ENCODE data around the gene GNLY.

Gene GNLY

DNA sequence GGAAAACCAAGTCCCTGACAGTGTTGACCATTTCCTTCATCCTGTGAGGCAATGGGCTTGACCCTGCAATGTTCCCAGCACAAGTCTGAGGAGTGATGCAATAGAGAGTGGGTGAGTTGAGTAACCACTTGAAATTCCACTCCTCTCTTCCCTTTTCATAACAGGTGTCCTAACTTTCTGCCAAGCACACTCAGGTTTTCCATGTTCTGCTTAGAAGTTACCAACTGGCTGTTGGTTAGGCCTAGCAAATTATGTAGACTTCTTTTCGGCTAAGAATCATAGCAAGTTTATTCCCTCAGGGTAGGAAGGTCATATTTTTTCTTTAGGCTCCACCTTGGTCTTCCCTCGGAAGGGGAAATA lies 11.5 kb downstream of the GNLY start:
- Histone ChIP-seq H3K27me3 (ENCODE audit: insufficient read depth, insufficient read length) (peaks cover 8% of the 10 kb centered on the region), H3K4me1 (ENCODE audit: insufficient read depth, insufficient read length) (peaks cover 3% of the 10 kb centered on the region), H3K9ac (ENCODE audit: insufficient read length, low read depth) (no peak overlapping the region), H3K4me3 (ENCODE audit: insufficient read length, low read depth) (no peak overlapping the region), H3K36me3 (ENCODE audit: insufficient read depth, insufficient read length, low read length) (no peaks in the 10 kb centered on the region), H3K9me3 (ENCODE audit: insufficient read depth, low read length) (no peaks in the 10 kb centered on the region)
- TF ChIP-seq YY1 (IDR thresholded peaks at IDR 0.05; ENCODE audit: insufficient read depth, insufficient read length), result no peak
- no peak for TF ChIP-seq ZNF274 (IDR thresholded peaks at IDR 0.05; ENCODE audit: low read depth, low read length)
- TF ChIP-seq SUZ12 (IDR thresholded peaks at IDR 0.05; ENCODE audit: extremely low read depth, insufficient read depth, insufficient read length), result no peak
- no peak for DNase-seq (ENCODE audit: low read depth, low spot score)

DNA sequence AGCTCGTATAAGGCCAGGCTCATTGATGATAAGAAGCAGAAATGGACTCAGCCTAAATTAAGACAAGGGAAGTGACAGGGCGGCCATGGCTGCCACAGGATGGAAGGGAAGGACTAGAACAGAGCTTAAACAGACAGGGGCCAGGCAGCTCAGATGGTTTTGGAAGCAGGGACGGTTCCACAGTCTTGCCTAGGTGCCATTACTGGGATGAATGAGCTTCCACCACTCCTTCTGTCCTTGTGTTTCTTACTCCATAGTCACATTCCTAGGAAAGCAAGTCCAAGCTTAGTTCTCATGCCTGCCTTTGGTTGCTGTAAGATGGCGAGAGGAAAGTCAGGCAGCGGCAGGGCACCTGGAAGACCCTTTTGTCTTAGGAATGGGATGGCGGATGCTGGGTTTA lies 11.9 kb downstream of the GNLY start:
- H3K27me3 ChIP-seq (ENCODE audit: insufficient read depth, insufficient read length), result peaks cover 8% of the 10 kb centered on the region
- H3K9ac ChIP-seq (ENCODE audit: insufficient read length, low read depth), result no peak overlapping the region
- DNase-seq (ENCODE audit: low read depth, low spot score), result no peak
- H3K36me3 ChIP-seq (ENCODE audit: insufficient read depth, insufficient read length, low read length), result no peaks in the 10 kb centered on the region
- H3K4me3 ChIP-seq (ENCODE audit: insufficient read length, low read depth), result no peak overlapping the region
- H3K9me3 ChIP-seq (ENCODE audit: insufficient read depth, low read length), result no peaks in the 10 kb centered on the region
- peaks cover 3% of the 10 kb centered on the region for H3K4me1 ChIP-seq (ENCODE audit: insufficient read depth, insufficient read length)
- TF ChIP-seq SUZ12 (IDR thresholded peaks at IDR 0.05; ENCODE audit: extremely low read depth, insufficient read depth, insufficient read length) (no peak), ZNF274 (IDR thresholded peaks at IDR 0.05; ENCODE audit: low read depth, low read length) (no peak), YY1 (IDR thresholded peaks at IDR 0.05; ENCODE audit: insufficient read depth, insufficient read length) (no peak)

DNA sequence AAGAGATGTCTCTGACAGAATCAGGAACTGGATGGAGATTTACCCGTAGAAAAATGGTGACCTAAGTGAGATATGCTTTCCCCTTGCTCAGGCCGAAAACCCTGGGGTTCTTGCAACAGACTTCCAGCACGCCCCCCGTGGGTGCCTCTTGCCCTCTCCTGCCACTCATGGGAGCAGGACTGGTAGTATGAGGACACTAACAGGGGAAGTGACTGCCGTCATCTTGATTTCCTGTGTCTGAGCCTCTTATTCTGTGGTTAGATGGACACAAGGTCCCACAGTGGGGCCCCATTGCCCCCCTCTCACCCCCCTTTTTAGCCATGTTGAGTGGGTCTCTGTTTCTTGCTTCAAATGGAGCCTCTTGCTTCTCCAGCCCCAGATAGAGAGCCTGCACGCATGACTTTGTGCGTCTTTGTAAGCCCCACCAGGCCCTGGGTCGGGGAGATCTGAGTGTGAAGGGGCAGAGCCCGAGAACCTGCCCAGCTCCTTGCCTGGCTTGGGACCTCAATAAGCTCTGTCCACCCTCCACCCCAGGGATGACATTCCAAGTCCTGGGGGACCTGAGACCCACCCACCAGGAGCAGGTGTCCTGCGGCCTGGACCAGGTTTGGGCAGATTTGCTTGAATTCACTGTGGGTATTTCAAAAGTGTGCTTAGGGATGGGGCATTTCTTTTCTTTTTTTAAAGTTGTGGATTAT lies 12.6 kb downstream of the GNLY start:
- no peak overlapping the region for H3K4me3 ChIP-seq (ENCODE audit: insufficient read length, low read depth)
- H3K9me3 ChIP-seq (ENCODE audit: insufficient read depth, low read length), result no peaks in the 10 kb centered on the region
- no peak overlapping the region for H3K9ac ChIP-seq (ENCODE audit: insufficient read length, low read depth)
- no peak for DNase-seq (ENCODE audit: low read depth, low spot score)
- TF ChIP-seq SUZ12 (IDR thresholded peaks at IDR 0.05; ENCODE audit: extremely low read depth, insufficient read depth, insufficient read length) (no peak), YY1 (IDR thresholded peaks at IDR 0.05; ENCODE audit: insufficient read depth, insufficient read length) (no peak), ZNF274 (IDR thresholded peaks at IDR 0.05; ENCODE audit: low read depth, low read length) (no peak)
- H3K36me3 ChIP-seq (ENCODE audit: insufficient read depth, insufficient read length, low read length), result no peaks in the 10 kb centered on the region
- H3K4me1 ChIP-seq (ENCODE audit: insufficient read depth, insufficient read length), result no peaks in the 10 kb centered on the region
- peaks cover 8% of the 10 kb centered on the region for H3K27me3 ChIP-seq (ENCODE audit: insufficient read depth, insufficient read length)

DNA sequence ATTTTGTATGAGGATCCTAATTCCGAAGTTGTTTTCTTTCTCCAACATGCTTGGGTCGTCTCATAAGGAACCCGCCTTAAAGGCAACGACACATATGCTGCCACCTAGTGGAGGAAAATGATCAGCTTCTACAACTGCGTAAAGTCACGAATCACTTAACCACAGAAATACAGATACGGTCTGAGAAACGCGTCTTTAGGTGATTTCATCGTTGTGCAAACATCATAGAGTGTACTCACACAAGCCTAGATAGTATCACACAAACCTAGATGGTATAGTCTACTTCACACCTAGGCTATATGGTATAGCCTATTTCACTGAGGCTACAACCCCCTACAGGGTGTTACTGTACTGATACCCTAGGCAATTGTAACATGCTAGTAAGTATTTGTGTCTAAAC lies 13.1 kb downstream of the GNLY start:
- Histone ChIP-seq H3K27me3 (ENCODE audit: insufficient read depth, insufficient read length) (peaks cover 8% of the 10 kb centered on the region), H3K4me3 (ENCODE audit: insufficient read length, low read depth) (no peak overlapping the region), H3K9ac (ENCODE audit: insufficient read length, low read depth) (no peak overlapping the region), H3K36me3 (ENCODE audit: insufficient read depth, insufficient read length, low read length) (no peaks in the 10 kb centered on the region), H3K4me1 (ENCODE audit: insufficient read depth, insufficient read length) (no peaks in the 10 kb centered on the region), H3K9me3 (ENCODE audit: insufficient read depth, low read length) (no peaks in the 10 kb centered on the region)
- TF ChIP-seq SUZ12 (IDR thresholded peaks at IDR 0.05; ENCODE audit: extremely low read depth, insufficient read depth, insufficient read length) (no peak), YY1 (IDR thresholded peaks at IDR 0.05; ENCODE audit: insufficient read depth, insufficient read length) (no peak)
- DNase-seq (ENCODE audit: low read depth, low spot score), result peak; percentile 78

DNA sequence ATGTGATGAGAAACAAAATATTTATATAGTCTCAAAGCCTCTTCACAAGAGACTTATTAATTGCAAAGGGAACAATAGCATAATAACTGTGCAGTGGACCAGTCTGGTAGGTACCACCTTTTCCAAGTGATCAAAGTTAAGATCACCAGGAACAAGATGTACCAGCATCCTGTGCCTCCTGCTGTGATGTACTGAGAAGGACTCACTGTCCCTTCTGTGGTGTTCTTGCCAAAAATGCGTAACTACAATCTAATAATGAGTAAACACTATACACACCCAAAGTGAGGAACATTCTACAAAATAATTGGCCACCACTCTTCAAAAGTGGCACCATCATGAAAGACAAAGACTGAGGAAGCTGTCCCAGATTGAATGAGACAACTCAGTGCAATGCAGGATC lies 14.5 kb downstream of the GNLY start:
- Histone ChIP-seq H3K9me3 (ENCODE audit: insufficient read depth, low read length) (no peaks in the 10 kb centered on the region), H3K9ac (ENCODE audit: insufficient read length, low read depth) (no peak overlapping the region), H3K27me3 (ENCODE audit: insufficient read depth, insufficient read length) (peaks cover 8% of the 10 kb centered on the region), H3K4me3 (ENCODE audit: insufficient read length, low read depth) (no peak overlapping the region), H3K36me3 (ENCODE audit: insufficient read depth, insufficient read length, low read length) (no peaks in the 10 kb centered on the region), H3K4me1 (ENCODE audit: insufficient read depth, insufficient read length) (no peaks in the 10 kb centered on the region)
- TF ChIP-seq ZNF274 (IDR thresholded peaks at IDR 0.05; ENCODE audit: low read depth, low read length) (no peak), SUZ12 (IDR thresholded peaks at IDR 0.05; ENCODE audit: extremely low read depth, insufficient read depth, insufficient read length) (no peak), YY1 (IDR thresholded peaks at IDR 0.05; ENCODE audit: insufficient read depth, insufficient read length) (no peak)
- DNase-seq (ENCODE audit: low read depth, low spot score), result no peak

DNA sequence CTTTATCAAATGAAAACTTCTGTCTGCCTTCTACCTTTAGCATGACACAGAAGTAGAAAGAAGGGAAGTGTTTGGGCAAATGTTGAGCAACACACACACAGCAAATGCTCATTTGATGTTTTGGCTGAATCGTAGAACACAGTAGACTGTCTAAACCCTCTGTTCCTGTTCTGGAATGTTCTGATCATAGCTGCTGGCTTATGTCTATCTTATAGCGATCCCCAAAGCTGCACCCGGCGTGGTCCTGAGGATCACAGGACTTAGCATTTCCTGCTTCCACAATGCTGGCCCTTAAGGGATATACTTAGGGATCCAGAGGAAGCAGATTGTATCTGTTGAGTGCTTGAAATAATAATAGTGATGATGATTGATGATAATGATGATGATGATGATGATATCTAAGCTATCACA lies 15.2 kb downstream of the GNLY start:
- no peak for TF ChIP-seq YY1 (IDR thresholded peaks at IDR 0.05; ENCODE audit: insufficient read depth, insufficient read length)
- TF ChIP-seq SUZ12 (IDR thresholded peaks at IDR 0.05; ENCODE audit: extremely low read depth, insufficient read depth, insufficient read length), result no peak
- no peak for TF ChIP-seq ZNF274 (IDR thresholded peaks at IDR 0.05; ENCODE audit: low read depth, low read length)
- no peak for DNase-seq (ENCODE audit: low read depth, low spot score)
- H3K4me3 ChIP-seq (ENCODE audit: insufficient read length, low read depth), result no peak overlapping the region
- no peaks in the 10 kb centered on the region for H3K36me3 ChIP-seq (ENCODE audit: insufficient read depth, insufficient read length, low read length)
- H3K9me3 ChIP-seq (ENCODE audit: insufficient read depth, low read length), result no peaks in the 10 kb centered on the region
- no peak overlapping the region for H3K9ac ChIP-seq (ENCODE audit: insufficient read length, low read depth)
- H3K27me3 ChIP-seq (ENCODE audit: insufficient read depth, insufficient read length), result peaks cover 8% of the 10 kb centered on the region
- H3K4me1 ChIP-seq (ENCODE audit: insufficient read depth, insufficient read length), result no peaks in the 10 kb centered on the region

DNA sequence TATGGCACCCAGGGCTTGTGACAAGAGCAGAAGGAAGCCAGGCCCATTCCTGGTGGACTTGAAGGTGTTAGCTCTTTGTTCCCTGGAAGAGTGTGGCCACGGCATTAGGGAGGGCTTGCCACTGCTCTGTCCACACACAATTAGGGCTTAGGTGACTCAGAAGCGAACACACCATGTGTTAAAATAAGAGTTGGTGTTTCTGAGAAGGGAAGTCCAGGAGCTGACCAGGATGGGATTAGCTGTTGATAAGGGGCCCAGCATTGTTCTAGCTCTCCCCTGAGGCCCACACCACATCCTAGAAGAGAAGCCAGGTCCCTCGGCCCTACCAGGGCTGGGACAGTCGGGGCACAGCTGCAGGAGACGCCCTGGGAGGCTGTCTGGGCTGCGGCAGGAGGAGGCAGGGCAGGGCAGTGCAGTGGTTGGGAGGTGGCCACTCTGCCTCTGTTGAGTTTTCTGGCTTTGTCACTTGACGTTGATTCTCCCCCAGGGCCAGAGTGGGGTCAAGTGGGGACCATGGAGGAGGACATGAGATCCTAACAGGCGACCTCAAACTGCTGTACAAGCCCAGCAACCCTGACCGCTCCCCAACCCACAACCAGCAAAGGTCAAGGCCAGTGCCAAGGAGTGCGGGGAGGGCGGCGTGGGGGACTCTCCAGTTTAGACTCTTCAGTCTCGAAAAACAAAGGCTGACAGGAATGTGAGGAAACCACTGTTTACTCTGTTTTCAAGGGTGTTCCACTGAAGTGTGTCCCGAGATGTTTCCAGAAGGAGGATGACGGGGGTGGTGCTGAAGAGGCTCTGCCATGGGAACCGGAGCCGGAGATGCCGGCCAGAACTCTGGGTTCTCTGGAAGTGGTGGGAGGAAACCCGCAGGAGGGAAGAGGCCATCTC lies 16.8 kb downstream of the GNLY start:
- Histone ChIP-seq H3K27me3 (ENCODE audit: insufficient read depth, insufficient read length) (peaks cover 8% of the 10 kb centered on the region), H3K9ac (ENCODE audit: insufficient read length, low read depth) (no peak overlapping the region), H3K36me3 (ENCODE audit: insufficient read depth, insufficient read length, low read length) (no peaks in the 10 kb centered on the region), H3K9me3 (ENCODE audit: insufficient read depth, low read length) (no peaks in the 10 kb centered on the region), H3K4me3 (ENCODE audit: insufficient read length, low read depth) (no peak overlapping the region), H3K4me1 (ENCODE audit: insufficient read depth, insufficient read length) (no peaks in the 10 kb centered on the region)
- no peak for TF ChIP-seq SUZ12 (IDR thresholded peaks at IDR 0.05; ENCODE audit: extremely low read depth, insufficient read depth, insufficient read length)
- TF ChIP-seq ZNF274 (IDR thresholded peaks at IDR 0.05; ENCODE audit: low read depth, low read length), result no peak
- TF ChIP-seq YY1 (IDR thresholded peaks at IDR 0.05; ENCODE audit: insufficient read depth, insufficient read length), result no peak
- no peak for DNase-seq (ENCODE audit: low read depth, low spot score)

All from NT2/D1 (cell line).